Effector memory CD4-positive, alpha-beta T cell (primary cell): ENCODE results near the gene GRIP1.

ENCODE experiments used
- DNase-seq, 3 donors: peaks; one replicate each; pipeline ENCODE4 v3.0.0-alpha.2; 2020
- H3K27ac ChIP-seq: 2 replicates; pipeline ENCODE4 v1.7.0; 2013; ENCODE audit warnings: mild to moderate bottlenecking, low read length, moderate library complexity; ENCODE audit not compliant: insufficient read depth, poor library complexity, severe bottlenecking
- H3K27me3 ChIP-seq: replicated peaks from 2 replicates; pipeline ENCODE4 v1.7.0; 2013; ENCODE audit warnings: mild to moderate bottlenecking, low read length; ENCODE audit not compliant: insufficient read depth, control insufficient read depth, poor library complexity, severe bottlenecking
- H3K36me3 ChIP-seq: 2 replicates; pipeline ENCODE4 v1.7.0; 2013; ENCODE audit warnings: mild to moderate bottlenecking, low read length, moderate library complexity; ENCODE audit not compliant: control insufficient read depth, insufficient read depth
- H3K4me1 ChIP-seq: 2 replicates; pipeline ENCODE4 v1.7.0; 2013; ENCODE audit warnings: low read length, mild to moderate bottlenecking; ENCODE audit not compliant: control insufficient read depth, insufficient read depth, poor library complexity, severe bottlenecking
- H3K4me3 ChIP-seq: 2 replicates; pipeline ENCODE4 v1.7.0; 2013; ENCODE audit warnings: low read length, low read depth, mild to moderate bottlenecking; ENCODE audit not compliant: insufficient read depth, poor library complexity, severe bottlenecking
- H3K9me3 ChIP-seq: 2 replicates; pipeline ENCODE4 v1.7.0; 2013; ENCODE audit warnings: mild to moderate bottlenecking, low read length, moderate library complexity; ENCODE audit not compliant: control insufficient read depth

The GRIP1 gene

DNA sequence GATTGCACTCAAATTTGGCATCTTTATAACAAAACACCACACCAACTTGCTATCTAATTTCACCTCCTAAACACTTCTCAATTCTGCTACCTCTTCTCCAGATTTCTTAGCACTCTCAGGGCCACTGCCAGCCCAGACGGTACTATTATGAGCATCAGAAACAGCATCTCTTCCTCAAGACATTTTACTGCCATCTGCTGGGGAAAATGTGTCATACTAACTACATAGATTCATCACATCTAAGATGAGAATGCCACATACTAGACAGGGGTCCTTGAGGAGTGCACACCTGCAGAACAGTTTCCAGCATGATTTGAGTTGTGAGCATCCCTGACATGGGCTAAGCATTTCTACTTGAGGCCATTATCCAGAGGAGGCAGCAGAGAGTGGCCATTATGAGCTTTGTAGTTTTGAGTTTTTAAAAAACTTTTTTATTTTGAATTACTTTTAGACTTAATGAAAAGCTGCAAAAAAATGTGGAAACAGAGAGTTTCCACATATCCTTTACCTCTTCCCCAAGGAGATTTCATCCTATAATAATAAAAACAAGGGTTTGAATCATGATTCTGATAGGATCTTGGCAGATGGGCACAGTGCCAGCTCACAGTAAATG lies 15.1 kb upstream of the GRIP1 start:
- Histone ChIP-seq H3K27me3 (no peaks in the 10 kb centered on the region), H3K36me3 (no peaks in the 10 kb centered on the region)
- peak in 1 of 3 donors; percentile 1 for DNase-seq

DNA sequence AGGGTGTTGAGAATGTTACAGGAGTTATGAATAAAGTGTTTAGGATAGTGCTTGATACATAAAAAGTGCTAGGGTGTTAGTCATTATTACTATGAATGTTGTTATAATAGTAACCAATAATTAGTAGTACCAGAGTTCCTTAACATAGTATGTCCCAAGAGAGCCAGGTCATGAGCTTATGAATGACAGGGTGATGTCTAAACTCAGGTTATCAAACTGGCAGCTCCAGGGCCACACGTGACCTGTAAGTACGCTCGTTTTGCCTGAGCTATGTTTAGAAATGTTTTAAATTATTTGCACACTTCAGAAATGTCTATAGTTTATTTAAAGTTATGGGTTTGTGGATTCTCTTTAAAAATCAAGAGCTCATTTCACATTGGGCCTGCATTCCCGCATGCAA lies 14.1 kb upstream of the GRIP1 start:
- H3K9me3 ChIP-seq: no peaks in the 10 kb centered on the region
- no peaks in the 10 kb centered on the region for H3K27me3 ChIP-seq
- H3K36me3 ChIP-seq: no peaks in the 10 kb centered on the region
- no peak overlapping the region for H3K27ac ChIP-seq
- H3K4me1 ChIP-seq: no peaks in the 10 kb centered on the region
- DNase-seq: no peak
- no peak overlapping the region for H3K4me3 ChIP-seq

More for the DNA sequence above, 15.1 kb upstream of the GRIP1 start:
- no peaks in the 10 kb centered on the region for H3K4me1 ChIP-seq
- no peaks in the 10 kb centered on the region for H3K9me3 ChIP-seq
- H3K4me3 ChIP-seq: no peak overlapping the region
- H3K27ac ChIP-seq: no peak overlapping the region

DNA sequence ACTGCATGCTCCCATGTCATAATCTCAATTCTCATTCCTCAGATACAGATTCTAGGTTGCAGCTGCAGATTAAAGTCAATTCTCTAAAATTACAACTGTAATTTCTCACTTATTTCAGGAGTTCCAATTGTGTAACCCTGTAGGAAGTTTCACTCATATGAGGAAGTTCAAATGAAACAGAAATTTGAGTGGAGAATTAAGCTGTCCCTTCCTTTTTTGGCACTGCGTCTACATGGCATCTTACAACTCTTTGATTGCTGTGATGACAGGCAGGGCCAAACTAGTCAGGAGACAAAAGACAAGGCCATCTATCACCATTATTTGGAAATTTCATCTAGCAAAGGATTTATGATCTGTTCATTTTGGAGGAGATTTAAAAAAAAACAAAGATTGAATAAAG lies 13.3 kb upstream of the GRIP1 start:
- Histone ChIP-seq H3K9me3 (no peaks in the 10 kb centered on the region), H3K36me3 (no peaks in the 10 kb centered on the region), H3K27me3 (no peaks in the 10 kb centered on the region), H3K4me1 (no peaks in the 10 kb centered on the region), H3K4me3 (no peak overlapping the region), H3K27ac (no peak overlapping the region)
- DNase-seq: no peak

DNA sequence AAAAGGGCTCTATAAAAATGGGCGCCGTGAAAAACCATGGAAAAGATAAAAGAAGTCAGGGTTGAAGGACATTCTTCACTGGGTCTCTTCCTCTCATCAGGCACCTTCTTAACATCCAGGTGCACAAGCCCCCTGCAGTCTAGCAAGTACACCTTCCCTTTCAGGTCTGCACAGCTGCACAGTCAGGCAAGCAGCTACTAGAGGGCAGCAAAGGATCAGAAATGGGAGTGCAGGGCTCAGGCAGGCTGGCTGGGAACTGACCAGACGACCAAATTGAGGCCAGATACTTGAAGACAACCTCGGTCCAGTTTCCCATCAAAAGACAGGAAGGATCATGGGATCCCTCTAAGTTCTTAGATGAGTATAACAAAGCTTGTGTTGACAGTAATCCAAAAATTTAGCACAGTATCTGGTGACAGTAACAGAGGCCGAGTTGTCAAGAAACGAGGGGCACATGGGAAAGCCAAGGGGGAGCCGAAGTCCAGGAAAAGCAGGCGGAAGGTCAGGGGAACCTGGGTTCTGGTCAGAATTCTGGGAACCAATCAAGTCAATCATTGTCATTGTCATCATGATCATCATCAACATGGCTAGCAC lies 10.1 kb upstream of the GRIP1 start:
- Histone ChIP-seq H3K9me3 (no peaks in the 10 kb centered on the region), H3K27ac (no peak overlapping the region), H3K4me1 (no peaks in the 10 kb centered on the region), H3K27me3 (no peaks in the 10 kb centered on the region), H3K36me3 (no peaks in the 10 kb centered on the region), H3K4me3 (no peak overlapping the region)
- no peak for DNase-seq

DNA sequence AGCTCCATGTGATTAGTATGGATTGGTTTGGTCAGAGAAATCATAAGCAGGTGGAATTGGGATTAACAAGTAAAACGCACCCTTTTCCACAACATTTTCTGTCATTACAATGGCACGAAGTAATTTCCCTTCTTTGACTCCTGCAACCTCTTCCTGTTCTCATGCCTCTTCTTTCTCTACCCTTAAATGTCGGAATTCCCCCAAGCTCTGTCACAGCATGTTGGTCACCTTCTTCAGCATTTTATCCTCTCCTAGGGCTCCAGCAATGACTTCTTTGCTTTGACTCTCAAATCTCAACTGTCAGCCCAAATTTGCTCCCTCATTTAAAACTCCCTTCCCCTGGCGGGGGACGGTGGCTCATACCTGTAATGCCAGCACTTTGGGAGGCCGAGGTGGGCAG lies 5.3 kb upstream of the GRIP1 start:
- Histone ChIP-seq H3K27me3 (no peaks in the 10 kb centered on the region), H3K4me1 (no peaks in the 10 kb centered on the region), H3K4me3 (no peak overlapping the region), H3K27ac (no peak overlapping the region), H3K9me3 (no peaks in the 10 kb centered on the region), H3K36me3 (no peaks in the 10 kb centered on the region)
- DNase-seq: no peak

DNA sequence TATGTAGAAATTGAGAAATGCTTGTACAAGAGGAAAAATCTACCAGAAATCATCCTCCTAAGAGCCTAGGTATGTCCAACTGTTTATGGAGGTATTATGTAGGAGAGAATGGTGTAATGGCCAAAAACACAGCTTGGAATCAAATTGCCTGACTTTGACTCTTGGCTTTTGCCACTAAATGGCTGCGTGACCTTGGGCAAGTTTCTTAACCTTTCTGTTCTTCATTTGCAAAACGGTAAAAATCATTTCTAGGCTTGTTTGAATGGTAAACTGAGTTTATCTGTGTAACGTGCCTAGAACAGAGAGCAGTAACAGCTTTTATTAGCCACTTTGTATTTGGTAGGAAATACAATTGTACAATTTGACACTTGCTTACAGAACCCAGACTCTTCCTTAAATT lies 4.9 kb upstream of the GRIP1 start:
- DNase-seq: no peak
- H3K9me3 ChIP-seq: no peaks in the 10 kb centered on the region
- no peaks in the 10 kb centered on the region for H3K27me3 ChIP-seq
- H3K4me1 ChIP-seq: no peaks in the 10 kb centered on the region
- no peak overlapping the region for H3K27ac ChIP-seq
- no peaks in the 10 kb centered on the region for H3K36me3 ChIP-seq
- H3K4me3 ChIP-seq: no peak overlapping the region

DNA sequence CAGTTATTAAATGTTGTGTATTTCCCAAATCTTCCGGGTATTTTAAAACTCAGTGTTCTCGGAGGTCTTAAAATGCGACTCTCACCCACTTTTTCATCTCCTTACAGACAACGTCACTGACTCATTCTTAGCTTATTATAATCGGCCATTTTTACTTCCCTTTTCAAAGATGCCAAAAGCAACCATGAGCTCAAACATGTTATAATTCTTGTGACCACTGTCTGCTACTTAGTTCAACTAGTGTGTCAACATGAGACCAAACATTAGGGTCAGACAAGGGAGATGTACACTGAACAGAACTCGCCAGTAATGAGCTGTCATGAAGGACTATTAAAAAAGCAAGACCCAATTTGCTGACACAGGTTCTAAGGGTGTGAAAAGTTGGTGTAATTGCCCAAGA lies 4.2 kb upstream of the GRIP1 start:
- Histone ChIP-seq H3K27ac (no peak overlapping the region), H3K4me1 (no peaks in the 10 kb centered on the region), H3K27me3 (no peaks in the 10 kb centered on the region), H3K4me3 (no peak overlapping the region), H3K9me3 (no peaks in the 10 kb centered on the region), H3K36me3 (no peaks in the 10 kb centered on the region)
- no peak for DNase-seq

DNA sequence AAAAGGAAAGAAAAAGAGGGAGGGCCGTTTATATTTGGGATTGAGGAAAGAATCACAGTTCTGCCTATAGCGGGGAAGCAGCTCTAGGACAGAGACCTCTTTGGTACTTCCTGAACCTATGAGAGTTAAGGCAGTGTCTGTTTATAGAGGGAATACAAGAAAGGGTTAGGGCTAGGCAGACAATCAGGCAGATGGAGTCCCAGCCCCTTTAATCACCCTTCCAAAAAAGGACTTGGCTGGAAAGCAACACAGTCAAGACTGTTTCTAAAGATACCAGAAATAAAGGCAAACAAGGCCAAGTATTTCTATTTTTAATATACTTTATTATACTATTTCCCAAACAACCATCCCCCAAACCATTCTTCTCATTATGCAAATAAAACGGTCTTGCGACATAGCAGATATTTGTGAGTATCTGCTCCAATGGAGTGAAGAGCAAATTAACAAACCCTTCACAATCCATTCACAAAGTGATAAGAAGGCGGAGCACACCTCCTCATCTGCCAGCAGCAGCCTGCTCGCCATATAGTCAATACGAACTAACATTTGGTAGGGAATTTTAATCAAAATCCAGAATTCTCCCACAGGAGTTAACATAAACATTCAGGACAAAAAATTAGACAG lies 697 bp upstream of the GRIP1 start:
- Histone ChIP-seq H3K27me3 (no peaks in the 10 kb centered on the region), H3K4me1 (no peaks in the 10 kb centered on the region), H3K9me3 (no peaks in the 10 kb centered on the region), H3K36me3 (no peaks in the 10 kb centered on the region), H3K27ac (no peak overlapping the region), H3K4me3 (no peak overlapping the region)
- no peak for DNase-seq

DNA sequence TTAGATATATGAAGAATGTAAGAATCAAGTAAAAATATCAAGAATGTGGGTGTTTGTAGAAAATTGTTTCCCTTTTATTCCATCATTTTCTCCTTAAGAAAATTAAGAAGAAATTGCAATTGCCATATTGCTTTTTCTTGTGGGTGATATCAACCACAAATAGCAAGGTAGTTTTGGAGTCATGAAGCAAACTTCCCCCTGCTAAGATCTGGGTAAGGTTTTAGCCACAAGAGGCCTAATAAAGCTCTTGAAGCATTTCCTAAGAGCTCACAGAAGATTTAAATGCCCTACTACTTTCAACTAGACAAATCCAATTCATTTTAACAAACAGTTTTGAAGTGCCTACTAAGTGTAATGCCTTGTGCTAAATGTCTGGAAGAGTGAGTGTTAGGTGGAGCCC lies 2.6 kb downstream of the GRIP1 start:
- no peaks in the 10 kb centered on the region for H3K9me3 ChIP-seq
- H3K36me3 ChIP-seq: no peaks in the 10 kb centered on the region
- H3K27me3 ChIP-seq: peaks cover 3% of the 10 kb centered on the region
- DNase-seq: no peak
- H3K4me1 ChIP-seq: no peaks in the 10 kb centered on the region
- no peak overlapping the region for H3K27ac ChIP-seq
- H3K4me3 ChIP-seq: no peak overlapping the region

DNA sequence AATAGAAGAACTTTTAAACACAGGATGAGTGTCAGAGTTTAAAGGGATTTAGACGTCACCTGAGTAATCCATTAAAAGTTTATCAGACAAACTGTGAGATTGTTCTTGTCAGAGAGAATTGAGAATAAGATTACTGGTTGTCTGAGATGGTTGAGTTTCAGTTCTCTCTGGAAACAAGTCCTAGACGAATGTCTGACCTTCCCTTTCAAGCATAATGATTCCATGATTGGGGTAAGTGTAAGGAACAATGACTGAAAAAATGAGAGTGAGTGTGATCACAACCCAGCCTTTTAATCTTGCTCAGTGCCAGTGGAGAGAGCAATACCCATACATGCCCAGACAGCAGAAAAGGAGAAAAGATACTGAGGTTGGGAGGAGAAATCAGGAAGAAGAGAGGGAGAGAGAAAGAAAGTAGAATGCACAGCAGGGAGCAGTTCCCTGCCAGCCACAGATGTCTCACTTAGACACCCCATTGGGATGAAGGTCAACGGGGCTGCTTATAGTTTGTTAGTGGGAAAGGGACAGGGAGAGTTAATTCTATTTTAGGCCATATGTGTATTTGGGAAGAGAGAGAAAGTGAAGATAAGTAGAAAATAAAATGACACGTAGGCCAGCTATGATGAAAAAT lies 4.3 kb downstream of the GRIP1 start:
- no peak overlapping the region for H3K27ac ChIP-seq
- no peak for DNase-seq
- no peaks in the 10 kb centered on the region for H3K36me3 ChIP-seq
- H3K4me1 ChIP-seq: no peaks in the 10 kb centered on the region
- peaks cover 3% of the 10 kb centered on the region for H3K27me3 ChIP-seq
- no peak overlapping the region for H3K4me3 ChIP-seq
- no peaks in the 10 kb centered on the region for H3K9me3 ChIP-seq
